PC-9 (cell line): ENCODE data around the gene AK9. TPM values are rescaled to one million over a fixed set of nuclear protein-coding genes. Genes with fewer than 3 reads are reported as not detected.
"Not testable (repeated sequence)": the region's sequence is repeated elsewhere in the genome, so short reads cannot be mapped to it uniquely, and the experiment has no call there.

Experiments used
- BruUV-seq: library from RNA; stranded (reverse); fragments of 400-500 nt; replicated peaks from 2 replicates; lab custom pipeline; 2021; lab: Mats Ljungman, UMichigan
- CTCF ChIA-PET: fragments of 300-600 bp; sonication (Branson Sonifier 250); formaldehyde crosslinking; loops from one replicate; lab custom pipeline; 2022; ENCODE audit warnings: antibody characterized with exemption; lab: Charles Lee
- POLR2A ChIA-PET: fragments of 300-600 bp; sonication (Branson Sonifier 250); formaldehyde crosslinking; loops from one replicate; lab custom pipeline; 2022; ENCODE audit warnings: antibody characterized with exemption; ENCODE audit not compliant: unreplicated experiment; lab: Charles Lee
- DNase-seq, 2 experiments: peaks; one replicate each; pipeline versions ENCODE4 v3.0.0 to v3.0.0-alpha.2; 2015 to 2022; ENCODE audit warnings: mixed read lengths in 1 of 2
- H2AFZ ChIP-seq: fragments of 200-600 bp; sonication (generic); 2 replicates; pipeline ENCODE4 v1.8.1; 2017; ENCODE audit warnings: antibody characterized with exemption
- H3F3A ChIP-seq: fragments of 200-600 bp; sonication (generic); 2 replicates; pipeline ENCODE4 v1.8.1; 2017; ENCODE audit warnings: antibody characterized with exemption, mild to moderate bottlenecking, low read depth; ENCODE audit not compliant: insufficient read depth
- H3K27ac ChIP-seq: fragments of 200-600 bp; sonication (generic); 2 replicates; pipeline ENCODE4 v1.6.1; 2016; ENCODE audit warnings: mixed run types
- H3K27me3 ChIP-seq: fragments of 200-600 bp; sonication (generic); 2 replicates; pipeline ENCODE4 v1.6.1; 2016; ENCODE audit warnings: low read depth, mixed run types; ENCODE audit not compliant: insufficient read depth
- H3K36me3 ChIP-seq: fragments of 200-600 bp; sonication (generic); 2 replicates; pipeline ENCODE4 v1.6.1; 2016; ENCODE audit warnings: low read depth, mixed run types
- H3K4me1 ChIP-seq: fragments of 200-600 bp; sonication (generic); replicated peaks from 2 replicates; pipeline ENCODE4 v1.6.1; 2016; ENCODE audit warnings: mixed run types; ENCODE audit not compliant: insufficient read depth
- H3K4me2 ChIP-seq: fragments of 200-600 bp; sonication (generic); 2 replicates; pipeline ENCODE4 v1.6.1; 2017; ENCODE audit warnings: mixed run types
- H3K4me3 ChIP-seq: fragments of 200-600 bp; sonication (generic); 2 replicates; pipeline ENCODE4 v1.6.1; 2016; ENCODE audit warnings: mixed run types
- H3K79me2 ChIP-seq: fragments of 200-600 bp; sonication (generic); 2 replicates; pipeline ENCODE4 v1.6.1; 2017; ENCODE audit warnings: low read depth, mixed run types
- H3K9me2 ChIP-seq: fragments of 200-600 bp; sonication (generic); 2 replicates; pipeline ENCODE4 v1.8.1; 2017; ENCODE audit warnings: mild to moderate bottlenecking; ENCODE audit not compliant: insufficient read depth
- H3K9me3 ChIP-seq: fragments of 200-600 bp; sonication (generic); 2 replicates; pipeline ENCODE4 v1.8.1; 2016; ENCODE audit warnings: low read depth; ENCODE audit not compliant: insufficient read depth
- H4K20me1 ChIP-seq: fragments of 200-600 bp; sonication (generic); 2 replicates; pipeline ENCODE4 v1.8.1; 2017; ENCODE audit not compliant: insufficient read depth
- CTCF ChIP-seq: fragments of 200-600 bp; sonication (generic); conservative IDR thresholded peaks from 2 replicates; pipeline ENCODE4 v1.6.1; 2017; ENCODE audit warnings: mixed run types, antibody characterized with exemption, mild to moderate bottlenecking, moderate library complexity
- EZH2 ChIP-seq: fragments of 200-600 bp; sonication (generic); IDR thresholded peaks from 2 replicates; pipeline ENCODE4 v1.8.0; 2017; ENCODE audit warnings: antibody characterized with exemption, low read depth
- intact Hi-C: fragments of 100-400 bp; cut with micrococcal nuclease; formaldehyde crosslinking; loops from one replicate; pipeline ENCODE4 v1.10.0; 2022; ENCODE audit not compliant: unreplicated experiment
- total RNA-seq: library from RNA; stranded (reverse); gene quantifications from 2 replicates; pipeline ENCODE4 v1.2.3, GENCODE V29; 2021

Gene AK9
- total RNA-seq, 1 experiment from 2014 or later = 7.4 TPM

GRCh38 chr6:109687271-109687761, 3.7 kb downstream of the AK9 start:
- no peaks in the 10 kb centered on the region for H4K20me1 ChIP-seq
- ChIA-PET POLR2A (no interaction called here), CTCF (no interaction called here)
- no peak for TF ChIP-seq EZH2
- TF ChIP-seq CTCF = no peak
- intact Hi-C loops = no loop called here
- H3K4me3 ChIP-seq = no peak overlapping the region
- H3K9me3 ChIP-seq = peaks cover 6% of the 10 kb centered on the region; the same call in 1 of the 2 replicates
- H3K27me3 ChIP-seq = no peaks in the 10 kb centered on the region
- peak; percentile 13 to 70 for DNase-seq
- BruUV-seq = no TSS peak
- H3K9me2 ChIP-seq = no peaks in the 10 kb centered on the region
- H3K36me3 ChIP-seq = no peaks in the 10 kb centered on the region
- H3K4me2 ChIP-seq = peak overlapping the region; percentile 26
- H3K27ac ChIP-seq = peak overlapping the region; percentile 53
- H3K79me2 ChIP-seq = peaks cover 10% of the 10 kb centered on the region
- peaks cover 13% of the 10 kb centered on the region; the same call in 1 of the 2 replicates for H3F3A ChIP-seq
- H3K4me1 ChIP-seq = peaks cover 37% of the 10 kb centered on the region
- peak overlapping the region; percentile 28; the same call in 1 of the 2 replicates for H2AFZ ChIP-seq

- no peaks in the 10 kb centered on the region for H3K9me2 ChIP-seq
- H3K27ac ChIP-seq = peak overlapping the region; percentile 53
- H3K27me3 ChIP-seq = no peaks in the 10 kb centered on the region
- H3K4me2 ChIP-seq = peak overlapping the region; percentile 26
- H3F3A ChIP-seq = peaks cover 13% of the 10 kb centered on the region; the same call in 1 of the 2 replicates
- intact Hi-C loops = no loop called here
- H3K4me1 ChIP-seq = peaks cover 31% of the 10 kb centered on the region
- no peak for DNase-seq
- ChIA-PET POLR2A (no interaction called here), CTCF (no interaction called here)
- no TSS peak for BruUV-seq
- peaks cover 6% of the 10 kb centered on the region; the same call in 1 of the 2 replicates for H3K9me3 ChIP-seq
- H3K4me3 ChIP-seq = no peak overlapping the region
- peaks cover 4% of the 10 kb centered on the region for H3K79me2 ChIP-seq
- peak overlapping the region; percentile 28; the same call in 1 of the 2 replicates for H2AFZ ChIP-seq
- H4K20me1 ChIP-seq = no peaks in the 10 kb centered on the region
- TF ChIP-seq CTCF (no peak), EZH2 (no peak)
- H3K36me3 ChIP-seq = no peaks in the 10 kb centered on the region
Measured at GRCh38 chr6:109686566-109687265, 4.3 kb downstream of the AK9 start.

DNA sequence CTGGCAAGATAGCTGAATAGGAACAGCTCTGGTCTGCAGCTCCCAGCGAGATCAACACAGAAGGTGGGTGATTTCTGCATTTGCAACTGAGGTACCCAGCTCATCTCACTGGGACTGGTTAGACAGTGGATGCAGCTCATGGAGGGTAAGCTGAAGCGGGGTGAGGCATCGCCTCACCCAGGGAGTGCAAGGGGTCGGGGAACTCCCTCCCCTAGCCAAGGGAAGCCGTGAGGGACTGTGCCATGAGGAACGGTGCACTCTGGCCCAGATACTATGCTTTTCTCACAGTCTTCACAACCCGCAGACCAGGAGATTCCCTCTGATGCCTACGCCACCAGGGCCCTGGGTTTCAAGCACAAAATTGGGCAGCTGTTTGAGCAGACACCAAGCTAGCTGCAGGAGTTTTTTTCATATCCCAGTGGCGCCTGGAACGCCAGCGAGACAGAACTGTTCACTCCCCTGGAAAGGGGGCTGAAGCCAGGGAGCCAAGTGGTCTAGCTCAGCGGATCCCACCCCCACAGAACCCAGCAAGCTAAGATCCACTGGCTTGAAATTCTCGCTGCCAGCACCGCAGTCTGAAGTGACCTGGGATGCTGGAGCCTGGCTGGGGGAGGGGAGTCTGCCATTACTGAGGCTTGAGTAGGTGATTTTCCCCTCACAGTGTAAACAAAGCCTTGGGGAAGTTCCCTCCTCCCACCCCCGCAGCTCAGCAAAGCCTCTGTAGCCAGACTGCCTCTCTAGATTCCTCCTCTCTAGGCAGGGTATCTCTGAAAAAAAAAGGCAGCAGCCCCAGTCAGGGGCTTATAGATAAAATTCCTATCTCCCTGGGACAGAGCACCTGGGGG, 12.1 kb downstream of the AK9 start:
- H3K27me3 ChIP-seq, H2AFZ ChIP-seq, H3F3A ChIP-seq, DNase-seq, intact Hi-C loops, BruUV-seq, H3K27ac ChIP-seq, H3K4me1 ChIP-seq, H3K9me3 ChIP-seq, H3K9me2 ChIP-seq, H3K4me3 ChIP-seq, H3K36me3 ChIP-seq, H3K4me2 ChIP-seq, H4K20me1 ChIP-seq, CTCF ChIA-PET, H3K79me2 ChIP-seq, POLR2A ChIA-PET: not testable (repeated sequence)
